HCT116 (cell line): ENCODE data around the gene OIP5. TPM values are rescaled to one million over a fixed set of nuclear protein-coding genes. Genes with fewer than 3 reads are reported as not detected.
A peak's percentile ranks its signal among the peaks of the same experiment; 100 is the strongest.

ENCODE experiments used
- ATAC-seq: fragments of 200-7000 bp; cut with Tn5 transposase; 2 replicates; pipeline ENCODE4 v1.9.1; 2020; ENCODE audit warnings: mild to moderate bottlenecking, moderate library complexity
- Bru-seq: library from RNA; stranded (reverse); fragments of 400-500 nt; gene quantifications from one replicate; lab custom pipeline; 2021; lab: Mats Ljungman, UMichigan
- BruChase-seq, 2 experiments: library from RNA; stranded (reverse); fragments of 400-500 nt; gene quantifications; one replicate each; lab custom pipeline; 2021; lab: Mats Ljungman, UMichigan
- BruUV-seq: library from RNA; stranded (reverse); fragments of 400-500 nt; replicated peaks from 2 replicates; lab custom pipeline; 2021; lab: Mats Ljungman, UMichigan
- CTCF ChIA-PET: fragments of 300-600 bp; sonication (Branson Sonifier 250); formaldehyde crosslinking; loops from one replicate; lab custom pipeline; 2021; ENCODE audit warnings: antibody characterized with exemption; lab: Charles Lee
- POLR2A ChIA-PET: fragments of 300-600, 350-600 bp; sonication (Branson Sonifier 250); formaldehyde crosslinking; loops from one replicate; lab custom pipeline; 2021; ENCODE audit warnings: antibody characterized with exemption; lab: Charles Lee
- RAD21 ChIA-PET, 2 experiments: fragments of 300-600 bp; sonication (Branson Sonifier 250); formaldehyde crosslinking; loops; one replicate each; lab custom pipeline; 2023; ENCODE audit warnings: low total read pairs in 2 of 2; ENCODE audit not compliant: uncharacterized antibody in 2 of 2, unreplicated experiment in 2 of 2, low non-redundant PET in 1 of 2; lab: Charles Lee
- DNase-seq: peaks from one replicate; pipeline ENCODE4 v3.0.0-alpha.2; 2010; ENCODE audit warnings: low read depth, low spot score
- H2AFZ ChIP-seq: fragments of 200-600 bp; shearing (Covaris generic), sonication (generic); 2 replicates; pipeline ENCODE4 v1.6.1; 2017; ENCODE audit warnings: low read depth, mixed run types, mixed read lengths, antibody characterized with exemption, low read length; ENCODE audit not compliant: poor library complexity, severe bottlenecking
- H3K27ac ChIP-seq: 2 replicates; pipeline ENCODE4 v1.5.1; 2012; ENCODE audit warnings: low read depth, low read length
- H3K27me3 ChIP-seq: fragments of 200-600 bp; sonication (generic); 2 replicates; pipeline ENCODE4 v1.6.1; 2016; ENCODE audit warnings: mixed run types, low read length, mixed read lengths; ENCODE audit not compliant: insufficient read depth
- H3K36me3 ChIP-seq, 2 experiments: fragments of 200-500 bp in 1 of 2; fragments of 200-600 bp in 1 of 2; sonication (Bioruptor generic) in 1 of 2; sonication (generic) in 1 of 2; 2 replicates each; pipeline versions ENCODE4 v1.5.1 to v1.6.1; 2014 to 2016; ENCODE audit warnings: low read length in 2 of 2, inconsistent platforms in 1 of 2, mixed read lengths in 1 of 2, mixed run types in 1 of 2; ENCODE audit not compliant: insufficient read depth in 2 of 2, control insufficient read depth in 1 of 2
- H3K4me1 ChIP-seq, 2 experiments: fragments of 200-600 bp in 1 of 2; sonication (generic) in 1 of 2; 2 replicates each; pipeline versions ENCODE4 v1.5.1 to v1.6.1; 2012 to 2017; ENCODE audit warnings: low read length in 2 of 2, inconsistent platforms in 1 of 2, mild to moderate bottlenecking in 1 of 2, mixed read lengths in 1 of 2, mixed run types in 1 of 2, moderate library complexity in 1 of 2; ENCODE audit not compliant: insufficient read depth in 2 of 2, control insufficient read depth in 1 of 2
- H3K4me2 ChIP-seq: fragments of 200-600 bp; sonication (generic); 2 replicates; pipeline ENCODE4 v1.6.1; 2017; ENCODE audit warnings: mixed run types, low read length, mixed read lengths
- H3K4me3 ChIP-seq, 2 experiments: fragments of 200-600 bp in 1 of 2; sonication (generic) in 1 of 2; replicated peaks in 1 of 2; 2 replicates each; pipeline ENCODE4 v1.5.1; 2011 to 2016; ENCODE audit warnings: low read length in 2 of 2, control low read depth in 1 of 2, low read depth in 1 of 2, mild to moderate bottlenecking in 1 of 2, mixed read lengths in 1 of 2, mixed run types in 1 of 2
- H3K79me2 ChIP-seq: fragments of 200-600 bp; sonication (generic); 2 replicates; pipeline ENCODE4 v1.6.1; 2017; ENCODE audit warnings: mild to moderate bottlenecking, mixed run types, low read length, moderate library complexity, mixed read lengths; ENCODE audit not compliant: insufficient read depth
- H3K9ac ChIP-seq: fragments of 200-600 bp; sonication (generic); 2 replicates; pipeline ENCODE4 v1.6.1; 2016; ENCODE audit warnings: low read length, mixed read lengths
- H3K9me2 ChIP-seq: fragments of 200-600 bp; sonication (generic), shearing (Covaris generic); 2 replicates; pipeline ENCODE4 v1.6.1; 2017; ENCODE audit warnings: mixed run types, mild to moderate bottlenecking, moderate library complexity; ENCODE audit not compliant: insufficient read depth
- H3K9me3 ChIP-seq, 2 experiments: fragments of 200-500 bp in 1 of 2; fragments of 200-600 bp in 1 of 2; sonication (Bioruptor generic) in 1 of 2; sonication (generic) in 1 of 2; 2 replicates each; pipeline ENCODE4 v1.6.1; 2014 to 2017; ENCODE audit warnings: low read length in 2 of 2, mixed read lengths in 2 of 2, inconsistent platforms in 1 of 2, low read depth in 1 of 2, mild to moderate bottlenecking in 1 of 2, mixed run types in 1 of 2, moderate library complexity in 1 of 2; ENCODE audit not compliant: control insufficient read depth in 1 of 2, insufficient read depth in 1 of 2
- H4K20me1 ChIP-seq: fragments of 200-600 bp; sonication (generic), shearing (Covaris generic); 2 replicates; pipeline ENCODE4 v1.6.1; 2017; ENCODE audit warnings: mixed run types, mild to moderate bottlenecking, moderate library complexity; ENCODE audit not compliant: insufficient read depth
- CBX3 ChIP-seq: IDR thresholded peaks from 2 replicates; pipeline ENCODE4 v1.6.1; 2012; ENCODE audit warnings: low read depth
- CTCF ChIP-seq, 3 experiments: fragments of 200-600 bp in 1 of 3; sonication (generic) in 1 of 3; IDR thresholded peaks in 2 of 3; conservative IDR thresholded peaks in 1 of 3; 2 replicates each; pipeline ENCODE4 v1.5.1; 2012 to 2017; ENCODE audit warnings: low read depth in 2 of 3, low read length in 2 of 3, antibody characterized with exemption in 1 of 3, borderline replicate concordance in 1 of 3, control low read depth in 1 of 3, mild to moderate bottlenecking in 1 of 3, mixed read lengths in 1 of 3, mixed run types in 1 of 3, moderate library complexity in 1 of 3; ENCODE audit not compliant: insufficient read depth in 1 of 3
- EGR1 ChIP-seq: IDR thresholded peaks from 2 replicates; pipeline ENCODE4 v1.6.1; 2012; ENCODE audit warnings: low read depth
- EZH2 ChIP-seq: fragments of 200-600 bp; sonication (generic); IDR thresholded peaks from 2 replicates; pipeline ENCODE4 v1.6.1; 2017; ENCODE audit warnings: antibody characterized with exemption, mixed run types
- EZH2phosphoT487 ChIP-seq: fragments of 200-600 bp; IDR thresholded peaks from 2 replicates; pipeline ENCODE4 v1.6.1; 2018; ENCODE audit warnings: antibody characterized with exemption, borderline replicate concordance
- FOSL1 ChIP-seq: IDR thresholded peaks from 2 replicates; pipeline ENCODE4 v1.6.1; 2012; ENCODE audit warnings: low read depth
- MAX ChIP-seq: IDR thresholded peaks from 2 replicates; pipeline ENCODE4 v1.6.1; 2012
- POLR2A ChIP-seq: IDR thresholded peaks from 2 replicates; pipeline ENCODE4 v1.7.0; 2011; ENCODE audit warnings: borderline replicate concordance; ENCODE audit not compliant: insufficient read depth, insufficient read length; ENCODE audit errors: extremely low read depth
- POLR2AphosphoS5 ChIP-seq: IDR thresholded peaks from 2 replicates; pipeline ENCODE4 v1.6.1; 2011; ENCODE audit warnings: mild to moderate bottlenecking, low read depth, low read length, moderate library complexity
- RAD21 ChIP-seq: IDR thresholded peaks from 2 replicates; pipeline ENCODE4 v1.6.1; 2012; ENCODE audit warnings: low read depth, mild to moderate bottlenecking
- REST ChIP-seq: IDR thresholded peaks from 2 replicates; pipeline ENCODE4 v1.6.1; 2012; ENCODE audit warnings: low read depth
- SIN3A ChIP-seq: IDR thresholded peaks from 2 replicates; pipeline ENCODE4 v1.6.1; 2012; ENCODE audit warnings: low read depth
- SP1 ChIP-seq: IDR thresholded peaks from 2 replicates; pipeline ENCODE4 v1.6.1; 2012; ENCODE audit warnings: low read depth
- SRF ChIP-seq: IDR thresholded peaks from 2 replicates; pipeline ENCODE4 v1.6.1; 2012; ENCODE audit warnings: low read depth
- TCF7L2 ChIP-seq: IDR thresholded peaks from 2 replicates; pipeline ENCODE4 v1.7.0; 2011; ENCODE audit warnings: borderline replicate concordance, inconsistent platforms; ENCODE audit not compliant: insufficient read depth, insufficient read length; ENCODE audit errors: extremely low read depth
- ZFX ChIP-seq: fragments of 450-650 bp; IDR thresholded peaks from 2 replicates; pipeline ENCODE4 v1.6.1; 2017
- ZNF274 ChIP-seq: fragments of 200-500 bp; sonication (Bioruptor generic); IDR thresholded peaks from 2 replicates; pipeline ENCODE4 v1.6.1; 2014; ENCODE audit warnings: mild to moderate bottlenecking, low read depth, low read length, inconsistent platforms
- intact Hi-C: fragments of 100-400 bp; cut with micrococcal nuclease; formaldehyde crosslinking; loops from 2 replicates; pipeline ENCODE4 v1.10.0; 2022
- long read RNA-seq: library from polyadenylated mRNA; unstranded; transcript quantifications from one replicate; pipeline ENCODE4 v2.0.0, GENCODE V29; 2021; ENCODE audit not compliant: unreplicated experiment
- polyA plus RNA-seq: library from polyadenylated mRNA; unstranded; fragments of >200 nt; gene quantifications from 2 replicates; pipeline ENCODE4 v1.2.1, GENCODE V29; 2012; ENCODE audit warnings: missing spikeins
- total RNA-seq: library from RNA; stranded (reverse); gene quantifications from one replicate; pipeline ENCODE4 v1.2.1, GENCODE V29; 2021; ENCODE audit not compliant: unreplicated experiment

The OIP5 gene
- 19.7 TPM for total RNA-seq
- polyA plus RNA-seq = 12.3 and 17.8 TPM in 2 replicates
- percentile 56 among the genes with signal in this experiment for Bru-seq, nascent RNA
- BruChase-seq, experiment 1, labeled RNA remaining after a 6-hour chase = percentile 50 among the genes with signal in this experiment
- percentile 54 among the genes with signal in this experiment for BruChase-seq, experiment 2, labeled RNA remaining after a 2-hour chase
- long read RNA-seq, transcript OIP5-201 (5 exons, 1,236 nt) = major isoform, 29 of 37 reads
- long read RNA-seq, partial matches to known transcripts = 2 of 37 reads
- long read RNA-seq, other reads (novel, unspliced or antisense) = 2 of 37 reads

- ATAC-seq = peak; percentile 95
- Histone ChIP-seq H3K27ac (peak within 1 kb of the TSS; percentile 93), H3K9me2 (no peaks in the 10 kb centered on the region), H3K79me2 (peaks cover 62% of the 10 kb centered on the region), H3K36me3 (peaks cover 0 to 4% of the 10 kb centered on the region in 2 experiments; a peak in 2 of 4 replicates), H4K20me1 (no peaks in the 10 kb centered on the region), H3K27me3 (no peaks in the 10 kb centered on the region), H2AFZ (peak within 1 kb of the TSS; percentile 83), H3K4me3 (peak within 1 kb of the TSS; percentile 91 to 96), H3K4me2 (peak within 1 kb of the TSS; percentile 85), H3K9me3 (no peaks in the 10 kb centered on the region), H3K4me1 (peaks cover 15 to 23% of the 10 kb centered on the region in 2 experiments), H3K9ac (peak within 1 kb of the TSS; percentile 98)
- POLR2A ChIA-PET = interaction anchor here (0.7 to 2.8 kb wide), 10 partner anchors 10 to 639 kb away, joined by 3 to 12 read pairs (median 3); partner anchors contain the start of gene CHAC1
- TSS peak; percentile 76 for BruUV-seq
- peak; percentile 99 for DNase-seq
- intact Hi-C loops = loop anchor here (2.0 kb wide), 1 partner anchor 426 kb away; no protein-coding TSS in a partner anchor
- CTCF ChIA-PET = interaction anchor here (0.6 to 1.5 kb wide), 3 partner anchors 13 to 438 kb away, joined by 3 read pairs; partner anchors contain the start of gene VPS18
- RAD21 ChIA-PET = no interaction called here
- TF ChIP-seq POLR2A (peak; percentile 98), EZH2 (no peak), SRF (no peak), ZFX (peak; percentile 40; the same call in 1 of the 2 replicates), CBX3 (no peak; the same call in none of the 2 replicates), POLR2AphosphoS5 (peak; percentile 88), EGR1 (no peak), MAX (peak; percentile 71), TCF7L2 (no peak), SIN3A (peak; percentile 95), SP1 (peak; percentile 82), EZH2phosphoT487 (no peak), FOSL1 (no peak), RAD21 (no peak), ZNF274 (no peak), CTCF (IDR thresholded peaks at IDR 0.05 in 2 of 3, conservative IDR thresholded peaks at IDR 0.05 in 1 of 3; ENCODE audit: borderline replicate concordance in 1 of 3, insufficient read depth in 1 of 3, low read depth in 2 of 3, low read length in 2 of 3) (peak in 1 of 3 experiments; percentile 38; a peak in 2 of 6 replicates), REST (no peak)
Measured at GRCh38 chr15:41332194-41333025, at the start of gene OIP5, which contains the start of gene NUSAP1. Gene OIP5 (minus strand): TSS chr15:41332591. CDS start chr15:41332561, 30 bp downstream. Gene NUSAP1 (plus strand): TSS chr15:41332881. CDS start chr15:41332958, 77 bp downstream.
